ENCODE data around the gene TSPAN9.

- TF ChIP-seq, protein P1, sequence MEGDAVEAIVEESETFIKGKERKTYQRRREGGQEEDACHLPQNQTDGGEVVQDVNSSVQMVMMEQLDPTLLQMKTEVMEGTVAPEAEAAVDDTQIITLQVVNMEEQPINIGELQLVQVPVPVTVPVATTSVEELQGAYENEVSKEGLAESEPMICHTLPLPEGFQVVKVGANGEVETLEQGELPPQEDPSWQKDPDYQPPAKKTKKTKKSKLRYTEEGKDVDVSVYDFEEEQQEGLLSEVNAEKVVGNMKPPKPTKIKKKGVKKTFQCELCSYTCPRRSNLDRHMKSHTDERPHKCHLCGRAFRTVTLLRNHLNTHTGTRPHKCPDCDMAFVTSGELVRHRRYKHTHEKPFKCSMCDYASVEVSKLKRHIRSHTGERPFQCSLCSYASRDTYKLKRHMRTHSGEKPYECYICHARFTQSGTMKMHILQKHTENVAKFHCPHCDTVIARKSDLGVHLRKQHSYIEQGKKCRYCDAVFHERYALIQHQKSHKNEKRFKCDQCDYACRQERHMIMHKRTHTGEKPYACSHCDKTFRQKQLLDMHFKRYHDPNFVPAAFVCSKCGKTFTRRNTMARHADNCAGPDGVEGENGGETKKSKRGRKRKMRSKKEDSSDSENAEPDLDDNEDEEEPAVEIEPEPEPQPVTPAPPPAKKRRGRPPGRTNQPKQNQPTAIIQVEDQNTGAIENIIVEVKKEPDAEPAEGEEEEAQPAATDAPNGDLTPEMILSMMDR (IDR thresholded peaks at IDR 0.05; ENCODE audit: low read depth, low read length, poor library complexity, severe bottlenecking) = no peak
- no peak for TF ChIP-seq EZH2phosphoT487 (IDR thresholded peaks at IDR 0.05; ENCODE audit: borderline replicate concordance, low read length)
Observed at GRCh38 chr12:3115078-3115477, 37.9 kb downstream of the TSPAN9 start.

Measured in DOHH2 (cell line).